Uterus (tissue), 2 donors: ENCODE measurements around the gene FBLN1.

Experiments used
- POLR2A ChIP-seq, 2 donors: fragments of 450-650 bp; IDR thresholded peaks; one replicate each; pipeline ENCODE4 v1.6.1; 2016; ENCODE audit warnings: antibody characterized with exemption in 2 of 2, mild to moderate bottlenecking in 1 of 2, moderate library complexity in 1 of 2
- TF ChIP-seq, protein P1 (sequence below), 4 experiments: fragments of 200-600 bp in 2 of 4; fragments of 450-650 bp in 2 of 4; sonication (generic) in 2 of 4; IDR thresholded peaks; one replicate each; pipeline ENCODE4 v1.5.1; 2016 to 2019; ENCODE audit warnings: antibody characterized with exemption in 4 of 4, mild to moderate bottlenecking in 2 of 4, moderate library complexity in 1 of 4

DNA sequence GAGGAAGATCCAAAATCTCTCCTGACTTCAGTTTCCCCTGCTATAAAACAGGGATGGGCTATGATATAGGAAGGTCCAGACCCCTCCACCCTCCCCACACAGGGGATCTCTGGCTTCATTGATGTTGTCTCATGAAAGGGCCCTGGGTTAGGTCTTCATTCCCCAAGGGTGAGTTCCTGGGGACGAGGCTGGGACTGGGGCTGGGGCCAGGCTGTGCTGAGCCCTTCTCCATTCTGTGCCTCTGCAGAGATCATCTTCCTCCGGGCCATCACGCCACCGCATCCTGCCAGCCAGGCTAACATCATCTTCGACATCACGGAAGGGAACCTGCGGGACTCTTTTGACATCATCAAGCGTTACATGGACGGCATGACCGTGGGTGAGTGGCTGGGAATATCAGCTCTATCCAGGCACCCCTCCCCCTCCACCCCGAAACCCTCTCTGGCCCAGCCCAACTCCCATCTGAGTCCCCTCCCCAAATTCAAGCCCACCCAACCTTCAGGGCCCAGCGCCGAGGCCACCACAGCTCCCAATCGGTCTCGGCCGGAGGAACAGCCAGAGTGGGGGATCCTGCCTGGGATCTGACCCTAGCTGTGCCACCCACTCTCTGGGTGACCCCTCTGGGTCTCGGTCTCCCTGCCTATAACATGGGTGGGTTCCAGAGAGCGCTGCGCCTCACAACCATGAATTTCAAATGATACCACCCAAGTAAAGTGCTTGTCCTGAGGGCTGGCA is 74.2 kb downstream of the FBLN1 start:
- TF ChIP-seq, protein P1, sequence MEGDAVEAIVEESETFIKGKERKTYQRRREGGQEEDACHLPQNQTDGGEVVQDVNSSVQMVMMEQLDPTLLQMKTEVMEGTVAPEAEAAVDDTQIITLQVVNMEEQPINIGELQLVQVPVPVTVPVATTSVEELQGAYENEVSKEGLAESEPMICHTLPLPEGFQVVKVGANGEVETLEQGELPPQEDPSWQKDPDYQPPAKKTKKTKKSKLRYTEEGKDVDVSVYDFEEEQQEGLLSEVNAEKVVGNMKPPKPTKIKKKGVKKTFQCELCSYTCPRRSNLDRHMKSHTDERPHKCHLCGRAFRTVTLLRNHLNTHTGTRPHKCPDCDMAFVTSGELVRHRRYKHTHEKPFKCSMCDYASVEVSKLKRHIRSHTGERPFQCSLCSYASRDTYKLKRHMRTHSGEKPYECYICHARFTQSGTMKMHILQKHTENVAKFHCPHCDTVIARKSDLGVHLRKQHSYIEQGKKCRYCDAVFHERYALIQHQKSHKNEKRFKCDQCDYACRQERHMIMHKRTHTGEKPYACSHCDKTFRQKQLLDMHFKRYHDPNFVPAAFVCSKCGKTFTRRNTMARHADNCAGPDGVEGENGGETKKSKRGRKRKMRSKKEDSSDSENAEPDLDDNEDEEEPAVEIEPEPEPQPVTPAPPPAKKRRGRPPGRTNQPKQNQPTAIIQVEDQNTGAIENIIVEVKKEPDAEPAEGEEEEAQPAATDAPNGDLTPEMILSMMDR (IDR thresholded peaks at IDR 0.05), result no peak
- TF ChIP-seq POLR2A (IDR thresholded peaks at IDR 0.05), result no peak
